IPS-20b (cell line): ENCODE measurements around the gene HMCN2.

ENCODE experiments used
- H3K27ac ChIP-seq: one replicate; pipeline ENCODE4 v1.5.1; 2013; ENCODE audit warnings: low read length
- H3K27me3 ChIP-seq: 2 replicates; pipeline ENCODE4 v1.6.1; 2013; ENCODE audit warnings: mild to moderate bottlenecking, low read length, inconsistent platforms; ENCODE audit not compliant: insufficient read depth
- H3K36me3 ChIP-seq: 2 replicates; pipeline ENCODE4 v1.6.1; 2013; ENCODE audit warnings: low read depth, mild to moderate bottlenecking, inconsistent platforms, low read length, moderate library complexity; ENCODE audit not compliant: insufficient read depth
- H3K4me1 ChIP-seq: 2 replicates; pipeline ENCODE4 v1.6.1; 2013; ENCODE audit warnings: mild to moderate bottlenecking, control low read depth, inconsistent platforms, low read length, moderate library complexity; ENCODE audit not compliant: insufficient read depth
- H3K4me3 ChIP-seq: 2 replicates; pipeline ENCODE4 v1.5.1; 2013; ENCODE audit warnings: mild to moderate bottlenecking, low read length, inconsistent platforms
- H3K9ac ChIP-seq: 2 replicates; pipeline ENCODE4 v1.6.1; 2013; ENCODE audit warnings: low read depth, mild to moderate bottlenecking, inconsistent platforms, low read length, moderate library complexity
- H3K9me3 ChIP-seq: 2 replicates; pipeline ENCODE4 v1.6.1; 2013; ENCODE audit warnings: mild to moderate bottlenecking, low read depth, low read length, inconsistent platforms; ENCODE audit not compliant: insufficient read depth

Gene HMCN2

DNA sequence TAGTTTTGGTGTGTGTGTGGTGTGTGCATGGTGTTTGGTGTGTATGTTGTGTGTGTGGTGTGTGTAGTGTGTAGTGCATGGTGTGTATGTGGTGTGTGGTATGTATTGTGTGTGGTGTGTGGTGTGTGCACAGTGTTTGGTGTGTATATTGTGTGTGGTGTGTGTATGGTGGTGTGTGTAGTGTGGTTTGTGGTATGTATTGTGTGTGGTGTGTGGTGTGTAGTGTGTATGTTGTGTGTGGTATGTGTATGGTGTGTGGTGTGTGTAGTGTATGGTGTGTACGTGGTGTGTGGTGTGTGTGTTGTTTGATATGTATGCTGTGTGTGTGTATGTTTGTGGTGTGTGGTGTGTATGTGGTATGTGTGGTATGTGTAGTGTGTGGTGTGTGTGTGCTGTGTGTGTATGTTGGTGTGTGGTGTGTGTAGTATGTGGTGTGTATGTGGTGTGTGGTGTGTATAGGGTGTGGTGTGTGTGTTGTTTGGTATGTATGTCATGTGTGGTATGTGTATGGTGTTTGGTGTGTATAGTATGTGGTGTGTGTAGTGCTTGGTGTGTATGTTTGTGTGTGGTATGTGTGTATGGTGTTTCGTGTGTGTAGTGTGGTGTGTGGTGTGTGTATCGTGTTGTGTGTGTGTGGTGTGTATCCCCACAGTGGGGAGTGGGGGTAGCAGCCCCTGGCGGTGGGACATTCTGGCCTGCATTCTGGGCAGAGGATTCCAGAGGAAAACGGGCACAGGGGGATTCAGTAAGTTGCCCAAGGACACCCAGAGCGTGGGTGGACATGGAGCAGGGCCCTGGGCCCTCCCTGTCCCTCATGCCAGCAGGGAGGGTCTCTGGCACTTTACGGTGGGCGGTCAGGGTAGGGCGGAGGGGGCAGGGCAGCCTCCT, 79.7 kb downstream of the HMCN2 start:
- Histone ChIP-seq H3K4me3 (no peak overlapping the region), H3K9ac (no peak overlapping the region), H3K27ac (no peak overlapping the region), H3K9me3 (no peaks in the 10 kb centered on the region), H3K4me1 (no peaks in the 10 kb centered on the region), H3K27me3 (no peaks in the 10 kb centered on the region), H3K36me3 (no peaks in the 10 kb centered on the region)

DNA sequence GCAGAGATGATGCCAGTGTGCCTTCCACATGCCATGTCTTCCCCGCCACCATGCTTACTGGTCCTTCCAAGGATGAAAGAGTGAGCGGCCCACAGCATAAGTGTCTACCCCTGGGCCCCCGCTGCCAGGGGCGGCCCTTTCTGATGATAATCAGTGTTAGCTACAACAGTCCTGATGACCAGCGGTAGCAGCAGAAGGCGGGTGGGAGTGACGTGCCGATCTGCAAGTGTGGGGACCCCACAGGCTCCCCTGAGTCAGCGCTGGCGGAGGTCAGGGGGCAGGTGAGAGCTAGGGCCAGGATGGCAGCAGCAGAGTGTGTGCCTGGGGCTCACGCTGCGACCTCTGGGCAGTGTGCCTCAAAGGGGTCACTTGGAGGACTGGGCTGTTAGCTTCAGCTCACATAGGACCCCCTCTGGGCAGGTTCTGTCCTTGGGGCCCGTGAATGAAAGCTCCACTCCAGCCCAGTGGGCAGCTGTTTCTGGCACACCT, 80.4 kb downstream of the HMCN2 start:
- Histone ChIP-seq H3K27me3 (no peaks in the 10 kb centered on the region), H3K9me3 (no peaks in the 10 kb centered on the region), H3K4me3 (no peak overlapping the region), H3K9ac (no peak overlapping the region), H3K27ac (no peak overlapping the region), H3K36me3 (no peaks in the 10 kb centered on the region), H3K4me1 (no peaks in the 10 kb centered on the region)

DNA sequence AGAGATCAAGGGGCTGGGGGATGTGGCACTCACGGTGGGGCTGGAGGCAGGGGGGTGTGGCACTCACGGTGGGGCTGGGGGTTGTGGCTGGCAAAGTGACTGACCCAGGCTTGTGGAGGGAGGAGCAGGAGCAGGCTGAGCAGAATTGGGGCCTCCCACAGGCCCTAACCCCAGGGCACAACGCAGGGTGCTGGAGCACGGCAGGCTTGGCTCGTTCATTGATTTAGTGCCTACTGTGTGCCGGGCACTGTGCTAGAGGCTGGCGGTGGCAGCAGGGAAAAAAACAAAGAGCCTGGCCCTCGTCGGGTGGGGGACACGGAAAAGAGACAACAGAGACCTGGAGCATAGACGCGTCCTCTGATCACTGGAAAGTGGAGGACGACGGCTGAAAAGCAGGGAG, 80.9 kb downstream of the HMCN2 start:
- H3K4me1 ChIP-seq, result no peaks in the 10 kb centered on the region
- no peaks in the 10 kb centered on the region for H3K27me3 ChIP-seq
- no peaks in the 10 kb centered on the region for H3K9me3 ChIP-seq
- H3K9ac ChIP-seq, result no peak overlapping the region
- H3K36me3 ChIP-seq, result no peaks in the 10 kb centered on the region
- H3K4me3 ChIP-seq, result no peak overlapping the region
- H3K27ac ChIP-seq, result no peak overlapping the region

DNA sequence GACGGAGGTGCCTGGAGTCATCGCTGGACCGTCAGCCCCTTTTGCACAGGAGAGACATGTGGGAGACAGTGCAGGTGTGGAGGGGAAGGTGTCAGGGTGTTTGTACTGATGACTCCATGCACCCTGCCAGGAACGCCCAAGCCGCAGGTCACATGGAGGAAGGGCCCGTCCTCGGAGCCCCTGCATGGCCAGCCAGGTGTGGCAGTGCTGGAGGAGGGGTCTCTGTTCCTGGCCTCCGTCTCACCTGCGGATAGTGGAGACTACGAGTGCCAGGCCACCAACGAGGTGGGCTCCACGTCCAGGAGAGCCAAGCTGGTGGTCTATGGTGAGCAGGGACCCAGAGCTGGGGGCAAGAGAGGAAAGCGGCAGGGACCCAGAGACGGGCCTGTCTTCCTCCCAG, 81.5 kb downstream of the HMCN2 start:
- H3K9me3 ChIP-seq, result no peaks in the 10 kb centered on the region
- H3K9ac ChIP-seq, result no peak overlapping the region
- no peak overlapping the region for H3K4me3 ChIP-seq

DNA sequence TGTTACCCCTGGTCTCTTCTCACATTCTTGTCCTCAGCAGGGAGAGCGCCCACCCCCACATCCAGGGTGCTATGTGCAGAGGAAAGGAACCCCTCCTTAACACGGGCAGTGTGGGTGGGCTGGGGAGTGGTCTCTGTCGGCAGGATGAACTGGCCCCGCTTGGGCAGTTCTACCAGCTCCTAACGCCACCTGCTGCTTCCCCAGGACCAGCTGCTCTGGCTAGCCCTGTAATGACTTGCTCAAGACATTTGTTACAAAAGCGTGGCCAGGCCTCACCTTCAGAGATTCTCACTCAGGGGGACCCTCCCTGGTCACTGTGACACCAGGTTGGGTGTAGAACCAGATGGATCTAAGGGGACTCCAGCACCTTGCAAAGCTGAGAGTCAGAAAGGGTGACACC, 82.4 kb downstream of the HMCN2 start:
- Histone ChIP-seq H3K27me3 (no peaks in the 10 kb centered on the region), H3K9me3 (no peaks in the 10 kb centered on the region), H3K4me3 (no peak overlapping the region), H3K9ac (no peak overlapping the region), H3K4me1 (no peaks in the 10 kb centered on the region), H3K36me3 (no peaks in the 10 kb centered on the region), H3K27ac (no peak overlapping the region)

More for the DNA sequence above, 81.5 kb downstream of the HMCN2 start:
- Histone ChIP-seq H3K36me3 (no peaks in the 10 kb centered on the region), H3K27me3 (no peaks in the 10 kb centered on the region), H3K27ac (no peak overlapping the region), H3K4me1 (no peaks in the 10 kb centered on the region)

DNA sequence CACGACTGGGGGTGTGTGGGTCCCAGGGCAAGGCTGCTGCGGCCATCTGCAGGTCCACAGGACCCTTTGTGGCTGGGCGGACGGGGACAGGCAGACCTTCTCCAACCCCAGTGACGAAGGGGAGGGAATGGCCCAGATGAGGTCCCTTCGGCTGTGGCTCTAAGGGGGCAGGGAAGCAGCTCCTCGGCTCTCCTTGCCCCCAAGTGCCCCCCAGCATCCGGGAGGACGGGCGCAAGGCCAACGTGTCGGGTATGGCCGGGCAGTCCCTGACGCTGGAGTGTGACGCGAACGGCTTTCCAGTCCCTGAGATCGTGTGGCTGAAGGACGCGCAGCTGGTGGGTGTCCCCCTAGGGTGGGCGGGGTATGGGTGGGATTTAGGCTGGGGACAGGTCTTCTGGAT, 82.8 kb downstream of the HMCN2 start:
- Histone ChIP-seq H3K9ac (no peak overlapping the region), H3K9me3 (no peaks in the 10 kb centered on the region), H3K27me3 (no peaks in the 10 kb centered on the region), H3K27ac (no peak overlapping the region), H3K36me3 (no peaks in the 10 kb centered on the region), H3K4me3 (no peak overlapping the region), H3K4me1 (no peaks in the 10 kb centered on the region)

DNA sequence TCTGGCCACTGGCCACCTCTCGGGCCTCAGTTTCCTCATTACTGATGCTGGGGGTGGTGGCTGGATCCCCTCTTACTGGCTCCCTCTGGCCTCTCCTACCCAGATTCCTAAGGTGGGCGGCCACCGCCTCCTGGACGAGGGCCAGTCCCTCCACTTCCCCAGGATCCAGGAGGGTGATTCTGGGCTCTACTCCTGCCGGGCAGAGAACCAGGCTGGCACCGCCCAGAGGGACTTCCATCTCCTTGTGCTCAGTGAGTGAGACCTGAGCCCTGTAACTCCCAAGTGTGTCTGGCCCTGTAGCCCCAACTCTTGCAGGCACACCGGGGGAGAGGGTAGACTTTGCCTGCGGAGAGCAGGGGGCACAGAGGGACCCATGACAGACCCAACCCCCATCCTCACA, 83.3 kb downstream of the HMCN2 start:
- Histone ChIP-seq H3K4me3 (no peak overlapping the region), H3K4me1 (no peaks in the 10 kb centered on the region), H3K36me3 (no peaks in the 10 kb centered on the region), H3K9ac (no peak overlapping the region), H3K27me3 (no peaks in the 10 kb centered on the region), H3K27ac (no peak overlapping the region), H3K9me3 (no peaks in the 10 kb centered on the region)

DNA sequence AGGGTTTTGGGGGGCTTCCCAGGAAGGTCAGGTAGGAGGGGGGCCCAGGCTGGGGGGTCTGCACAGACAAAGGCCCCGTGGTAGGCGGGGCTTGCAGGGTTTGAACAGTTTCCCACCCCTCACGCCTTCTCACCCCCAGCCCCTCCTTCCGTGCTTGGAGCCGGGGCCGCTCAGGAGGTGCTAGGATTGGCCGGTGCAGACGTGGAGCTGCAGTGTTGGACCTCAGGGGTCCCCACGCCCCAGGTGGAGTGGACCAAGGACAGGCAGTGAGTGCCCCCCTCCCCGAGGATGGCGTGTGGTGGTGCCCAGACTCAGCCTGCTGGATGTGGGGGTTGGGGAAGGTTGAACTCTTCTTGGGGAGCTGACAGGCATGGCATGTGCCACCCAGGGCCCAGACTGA, 83.8 kb downstream of the HMCN2 start:
- no peak overlapping the region for H3K4me3 ChIP-seq

DNA sequence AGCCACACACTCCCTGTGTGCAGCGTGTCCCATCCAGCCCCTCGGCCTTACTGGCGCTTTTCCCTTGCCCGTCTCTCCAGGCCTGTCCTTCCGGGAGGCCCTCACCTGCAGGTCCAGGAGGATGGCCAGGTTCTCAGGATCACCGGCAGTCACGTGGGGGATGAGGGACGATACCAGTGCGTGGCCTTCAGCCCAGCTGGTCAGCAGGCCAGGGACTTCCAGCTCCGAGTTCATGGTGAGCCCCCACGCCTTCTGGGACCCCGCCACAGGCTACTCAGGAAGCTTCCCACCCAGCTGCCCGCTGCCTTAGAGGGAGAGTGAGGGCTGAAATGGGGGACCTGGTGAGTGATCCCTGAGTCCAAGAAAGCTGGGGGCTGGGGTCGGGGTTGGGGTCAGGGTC, 85.8 kb downstream of the HMCN2 start:
- H3K4me3 ChIP-seq, result no peak overlapping the region
- no peaks in the 10 kb centered on the region for H3K4me1 ChIP-seq
- H3K9ac ChIP-seq, result no peak overlapping the region
- H3K36me3 ChIP-seq, result no peaks in the 10 kb centered on the region
- H3K9me3 ChIP-seq, result no peaks in the 10 kb centered on the region
- no peak overlapping the region for H3K27ac ChIP-seq
- no peaks in the 10 kb centered on the region for H3K27me3 ChIP-seq

More for the DNA sequence above, 83.8 kb downstream of the HMCN2 start:
- Histone ChIP-seq H3K9ac (no peak overlapping the region), H3K4me1 (no peaks in the 10 kb centered on the region), H3K27me3 (no peaks in the 10 kb centered on the region), H3K9me3 (no peaks in the 10 kb centered on the region), H3K27ac (no peak overlapping the region), H3K36me3 (no peaks in the 10 kb centered on the region)

DNA sequence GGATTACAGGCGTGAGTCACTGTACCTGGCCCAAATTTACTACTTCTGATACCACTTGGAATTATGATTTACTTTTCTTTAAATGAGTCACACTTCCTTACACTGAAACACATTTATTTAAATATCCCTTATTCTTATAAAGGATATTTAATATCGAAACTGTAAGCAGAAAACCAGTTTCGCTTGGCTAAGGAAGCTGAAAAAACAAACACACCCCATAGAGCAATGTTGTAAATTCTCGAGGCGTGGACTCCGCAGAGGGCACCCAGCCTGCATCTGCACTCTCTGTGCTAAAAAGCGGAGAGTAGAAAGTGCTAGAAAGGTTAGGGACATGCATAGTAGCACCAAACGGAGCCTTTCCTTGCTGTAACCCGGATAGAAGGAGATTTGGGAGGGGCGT, 86.5 kb downstream of the HMCN2 start:
- Histone ChIP-seq H3K9me3 (no peaks in the 10 kb centered on the region), H3K27ac (no peak overlapping the region), H3K36me3 (no peaks in the 10 kb centered on the region), H3K27me3 (no peaks in the 10 kb centered on the region), H3K4me1 (no peaks in the 10 kb centered on the region), H3K9ac (no peak overlapping the region), H3K4me3 (no peak overlapping the region)

DNA sequence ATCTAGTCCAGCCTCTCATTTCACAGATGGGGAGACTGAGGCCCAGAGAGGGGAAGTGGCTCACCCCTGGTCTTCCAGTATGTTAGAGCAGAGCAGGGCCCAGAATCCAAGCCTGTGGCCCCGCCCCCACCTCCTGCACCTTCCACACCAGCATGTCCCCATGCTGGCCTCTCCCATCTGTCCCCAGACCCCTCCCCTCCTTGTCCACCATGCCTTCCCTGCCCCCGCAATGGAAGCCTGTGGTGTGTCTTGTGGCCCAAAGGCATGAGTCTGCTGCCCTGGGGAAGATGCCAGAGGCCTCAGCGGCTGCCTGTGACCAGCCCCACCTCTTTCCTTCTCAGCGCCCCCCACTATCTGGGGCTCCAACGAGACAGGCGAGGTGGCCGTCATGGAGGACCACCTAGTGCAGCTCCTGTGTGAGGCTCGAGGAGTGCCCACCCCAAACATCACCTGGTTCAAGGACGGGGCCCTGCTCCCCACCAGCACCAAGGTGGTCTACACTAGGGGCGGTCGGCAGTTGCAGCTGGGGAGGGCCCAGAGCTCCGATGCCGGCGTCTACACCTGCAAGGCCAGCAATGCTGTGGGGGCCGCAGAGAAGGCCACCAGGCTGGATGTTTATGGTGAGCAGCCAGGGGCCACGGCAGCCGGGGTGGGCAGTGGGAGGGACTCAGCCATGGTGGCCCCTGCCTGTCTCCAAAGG, 87.2 kb downstream of the HMCN2 start:
- Histone ChIP-seq H3K27ac (no peak overlapping the region), H3K27me3 (no peaks in the 10 kb centered on the region), H3K4me3 (no peak overlapping the region), H3K9ac (no peak overlapping the region), H3K36me3 (no peaks in the 10 kb centered on the region), H3K4me1 (no peaks in the 10 kb centered on the region), H3K9me3 (no peaks in the 10 kb centered on the region)

DNA sequence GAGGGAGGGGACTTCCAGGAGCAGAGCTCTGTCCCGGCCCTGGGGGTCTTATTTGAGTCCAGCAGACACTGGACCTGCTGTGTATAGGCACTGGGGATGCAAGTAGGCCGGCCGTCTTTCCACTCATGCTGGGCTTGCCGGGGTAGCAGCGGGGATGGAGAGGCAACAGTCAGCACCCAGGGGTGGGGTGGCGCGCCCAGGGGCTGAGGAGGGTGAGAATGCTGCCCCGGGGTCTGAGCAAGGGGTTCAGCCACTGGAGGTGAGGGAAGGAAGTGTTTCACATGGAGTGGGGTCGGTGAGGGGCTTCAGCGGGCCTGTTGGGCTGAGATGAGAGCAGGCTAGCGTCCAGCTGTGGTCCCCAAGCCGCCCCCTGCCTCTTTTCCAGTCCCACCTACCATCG, 88.8 kb downstream of the HMCN2 start:
- no peaks in the 10 kb centered on the region for H3K27me3 ChIP-seq

More for the DNA sequence above, 88.8 kb downstream of the HMCN2 start:
- H3K4me1 ChIP-seq, result no peaks in the 10 kb centered on the region
- H3K9me3 ChIP-seq, result no peaks in the 10 kb centered on the region
- no peak overlapping the region for H3K4me3 ChIP-seq
- no peaks in the 10 kb centered on the region for H3K36me3 ChIP-seq
- H3K9ac ChIP-seq, result no peak overlapping the region
- H3K27ac ChIP-seq, result no peak overlapping the region
